PC-3 (cell line): Measurements from ENCODE around the gene HOXD12. TPM values are rescaled to one million over a fixed set of nuclear protein-coding genes. Genes with fewer than 3 reads are reported as not detected.

Source experiments
- ATAC-seq: fragments of 200-7000 bp; cut with Tn5 transposase; 2 replicates; pipeline ENCODE4 v1.9.1; 2020; ENCODE audit warnings: mild to moderate bottlenecking, moderate library complexity
- BruUV-seq: library from RNA; stranded (reverse); fragments of 400-500 nt; replicated peaks from 2 replicates; lab custom pipeline; 2021; lab: Mats Ljungman, UMichigan
- CTCF ChIA-PET: fragments of 300-600 bp; sonication (Branson Sonifier 250); formaldehyde crosslinking; loops from one replicate; lab custom pipeline; 2022; ENCODE audit warnings: antibody characterized with exemption; lab: Charles Lee
- POLR2A ChIA-PET: fragments of 300-600 bp; sonication (Branson Sonifier 250); formaldehyde crosslinking; loops from one replicate; lab custom pipeline; 2022; ENCODE audit warnings: antibody characterized with exemption; ENCODE audit not compliant: unreplicated experiment; lab: Charles Lee
- DNase-seq: peaks from one replicate; pipeline ENCODE4 v3.0.0-alpha.2; 2015
- H2AFZ ChIP-seq: fragments of 300-600 bp; sonication (generic); 2 replicates; pipeline ENCODE4 v1.6.0; 2016; ENCODE audit warnings: antibody characterized with exemption, low read length
- H3F3A ChIP-seq: fragments of 300-600 bp; sonication (generic); one replicate; pipeline ENCODE4 v1.6.0; 2017; ENCODE audit warnings: antibody characterized with exemption, low read length, control low read depth, mild to moderate bottlenecking; ENCODE audit not compliant: unreplicated experiment
- H3K27ac ChIP-seq: fragments of 300-600 bp; sonication (generic); 2 replicates; pipeline ENCODE4 v1.5.1; 2016; ENCODE audit warnings: mild to moderate bottlenecking, low read length
- H3K27me3 ChIP-seq: fragments of 300-600 bp; sonication (generic); 2 replicates; pipeline ENCODE4 v1.6.1; 2016; ENCODE audit warnings: low read length, mixed read lengths
- H3K36me3 ChIP-seq: fragments of 300-600 bp; sonication (generic); 2 replicates; pipeline ENCODE4 v1.6.1; 2016; ENCODE audit warnings: low read depth, mixed run types, low read length, mixed read lengths
- H3K4me1 ChIP-seq: fragments of 300-600 bp; sonication (generic); 2 replicates; pipeline ENCODE4 v1.5.1; 2016; ENCODE audit warnings: low read length; ENCODE audit not compliant: insufficient read depth
- H3K4me2 ChIP-seq: fragments of 300-600 bp; sonication (generic); 2 replicates; pipeline ENCODE4 v1.6.0; 2016; ENCODE audit warnings: low read length
- H3K4me3 ChIP-seq: fragments of 300-600 bp; sonication (generic); 2 replicates; pipeline ENCODE4 v1.5.1; 2016; ENCODE audit warnings: mild to moderate bottlenecking, low read length, mixed read lengths
- H3K79me2 ChIP-seq: fragments of 300-600 bp; sonication (generic); 2 replicates; pipeline ENCODE4 v1.6.1; 2017; ENCODE audit warnings: low read length, mixed read lengths
- H3K9ac ChIP-seq: fragments of 300-600 bp; sonication (generic); 2 replicates; pipeline ENCODE4 v1.6.0; 2016; ENCODE audit warnings: mild to moderate bottlenecking, low read length
- H3K9me2 ChIP-seq: fragments of 300-600 bp; sonication (generic); replicated peaks from 2 replicates; pipeline ENCODE4 v1.6.1; 2016; ENCODE audit warnings: mixed run types, low read length, mixed read lengths
- H3K9me3 ChIP-seq: fragments of 300-600 bp; sonication (generic); 2 replicates; pipeline ENCODE4 v1.6.1; 2016; ENCODE audit warnings: low read length, mixed read lengths
- H4K20me1 ChIP-seq: fragments of 300-600 bp; sonication (generic); 2 replicates; pipeline ENCODE4 v1.6.1; 2016; ENCODE audit warnings: low read length, mixed read lengths
- CTCF ChIP-seq: fragments of 300-600 bp; sonication (generic); conservative IDR thresholded peaks from 2 replicates; pipeline ENCODE4 v1.5.1; 2017; ENCODE audit warnings: antibody characterized with exemption, low read depth, mild to moderate bottlenecking, low read length
- EZH2 ChIP-seq: fragments of 300-600 bp; sonication (generic); IDR thresholded peaks from one replicate; pipeline ENCODE4 v1.6.1; 2017; ENCODE audit warnings: antibody characterized with exemption, mild to moderate bottlenecking, low read length; ENCODE audit not compliant: unreplicated experiment
- EZH2phosphoT487 ChIP-seq: fragments of 300-600 bp; sonication (generic); IDR thresholded peaks from 2 replicates; pipeline ENCODE4 v1.6.1; 2018; ENCODE audit warnings: mild to moderate bottlenecking, antibody characterized with exemption, low read length, borderline replicate concordance
- intact Hi-C: fragments of 100-400 bp; cut with micrococcal nuclease; formaldehyde crosslinking; loops from 2 replicates; pipeline ENCODE4 v1.9.0; 2023
- total RNA-seq: library from RNA; depleted of rRNA; stranded (reverse); fragments of >200 nt; gene quantifications from 2 replicates; pipeline ENCODE4 v1.2.3, GENCODE V29; 2014

The HOXD12 gene
- total RNA-seq, 1 experiment from 2014 or later: not detected

GRCh38 chr2:176079285-176079830 lies 20.2 kb upstream of the HOXD12 start:
- BruUV-seq: no TSS peak
- Histone ChIP-seq H3K36me3 (no peaks in the 10 kb centered on the region), H3K4me3 (no peak overlapping the region), H4K20me1 (no peaks in the 10 kb centered on the region), H3K9me2 (no peaks in the 10 kb centered on the region), H3K4me2 (no peak overlapping the region), H3K27ac (no peak overlapping the region), H3K4me1 (no peaks in the 10 kb centered on the region), H3K27me3 (peaks cover 51% of the 10 kb centered on the region), H2AFZ (no peak overlapping the region), H3K79me2 (no peaks in the 10 kb centered on the region), H3K9me3 (no peaks in the 10 kb centered on the region), H3K9ac (no peak overlapping the region), H3F3A (no peaks in the 10 kb centered on the region)
- intact Hi-C loops: no loop called here
- ChIA-PET CTCF (no interaction called here), POLR2A (no interaction called here)
- DNase-seq: no peak
- TF ChIP-seq EZH2 (no peak), CTCF (no peak), EZH2phosphoT487 (no peak)
- ATAC-seq: no peak

- BruUV-seq: no TSS peak
- Histone ChIP-seq H3K9ac (no peak overlapping the region), H3F3A (no peaks in the 10 kb centered on the region), H3K27ac (no peak overlapping the region), H4K20me1 (no peaks in the 10 kb centered on the region), H2AFZ (no peak overlapping the region), H3K79me2 (no peaks in the 10 kb centered on the region), H3K9me2 (no peaks in the 10 kb centered on the region), H3K4me2 (no peak overlapping the region), H3K4me1 (no peaks in the 10 kb centered on the region), H3K27me3 (peaks cover 51% of the 10 kb centered on the region), H3K4me3 (no peak overlapping the region), H3K36me3 (no peaks in the 10 kb centered on the region), H3K9me3 (no peaks in the 10 kb centered on the region)
- no peak for DNase-seq
- TF ChIP-seq EZH2phosphoT487: no peak
- peak; percentile 47 for TF ChIP-seq CTCF
- ChIA-PET CTCF (no interaction called here), POLR2A (no interaction called here)
- ATAC-seq: no peak
- intact Hi-C loops: no loop called here
Measured at GRCh38 chr2:176079831-176080539, 19.6 kb upstream of the HOXD12 start.
